IMR-90 (cell line): ENCODE data around the gene TFB2M.

Source experiments
- BHLHE40 ChIP-seq: fragments of 150-350 bp; IDR thresholded peaks from 2 replicates; pipeline ENCODE4 v1.6.1; 2016; ENCODE audit warnings: mild to moderate bottlenecking, low read depth, low read length
- CEBPB ChIP-seq: IDR thresholded peaks from 2 replicates; pipeline ENCODE4 v1.6.1; 2012; ENCODE audit warnings: low read depth, low read length, improper control_type of control experiment
- CHD1 ChIP-seq: IDR thresholded peaks from 2 replicates; pipeline ENCODE4 v1.6.1; 2012; ENCODE audit warnings: low read depth, low read length, improper control_type of control experiment
- FOS ChIP-seq: fragments of 150-350 bp; IDR thresholded peaks from 2 replicates; pipeline ENCODE4 v1.6.1; 2016; ENCODE audit warnings: low read depth, low read length
- MXI1 ChIP-seq: IDR thresholded peaks from 2 replicates; pipeline ENCODE4 v1.6.1; 2012; ENCODE audit warnings: low read depth, mild to moderate bottlenecking, low read length, moderate library complexity, borderline replicate concordance
- NFE2L2 ChIP-seq: fragments of 150-350 bp; IDR thresholded peaks from 2 replicates; pipeline ENCODE4 v1.6.1; 2016; ENCODE audit warnings: low read depth, mild to moderate bottlenecking, low read length
- POLR2A ChIP-seq: IDR thresholded peaks from 2 replicates; pipeline ENCODE4 v1.6.1; 2012; ENCODE audit warnings: mild to moderate bottlenecking, low read depth, low read length
- TF ChIP-seq, protein P1 (sequence below): conservative IDR thresholded peaks from 2 replicates; pipeline ENCODE4 v1.5.1; 2012; ENCODE audit warnings: mild to moderate bottlenecking, low read depth, low read length, improper control_type of control experiment
- TF ChIP-seq, protein P2 (sequence below): fragments of 150-350 bp; IDR thresholded peaks from 2 replicates; pipeline ENCODE4 v1.6.1; 2017; ENCODE audit warnings: mild to moderate bottlenecking, antibody characterized with exemption, low read length, low read depth

DNA sequence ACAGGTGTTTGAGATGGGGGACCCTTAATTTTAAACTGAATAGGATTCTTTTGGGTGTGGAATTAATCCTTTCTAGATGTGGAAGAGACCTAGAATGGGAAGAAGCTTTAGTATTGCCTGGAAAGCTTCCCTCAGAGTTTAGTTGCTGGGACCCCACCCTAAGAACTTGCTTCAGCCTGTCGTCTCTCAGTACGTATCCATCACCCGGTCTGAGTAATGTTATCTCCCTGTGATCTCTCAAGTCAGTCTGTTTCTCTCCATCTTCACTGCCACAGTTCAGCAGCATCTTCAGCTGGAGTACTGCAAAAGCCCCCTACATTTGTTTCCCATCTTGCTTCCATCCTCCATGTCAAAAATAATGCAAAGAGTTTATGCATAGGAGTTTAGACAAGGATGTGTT, 29.1 kb upstream of the TFB2M start:
- TF ChIP-seq, protein P1, sequence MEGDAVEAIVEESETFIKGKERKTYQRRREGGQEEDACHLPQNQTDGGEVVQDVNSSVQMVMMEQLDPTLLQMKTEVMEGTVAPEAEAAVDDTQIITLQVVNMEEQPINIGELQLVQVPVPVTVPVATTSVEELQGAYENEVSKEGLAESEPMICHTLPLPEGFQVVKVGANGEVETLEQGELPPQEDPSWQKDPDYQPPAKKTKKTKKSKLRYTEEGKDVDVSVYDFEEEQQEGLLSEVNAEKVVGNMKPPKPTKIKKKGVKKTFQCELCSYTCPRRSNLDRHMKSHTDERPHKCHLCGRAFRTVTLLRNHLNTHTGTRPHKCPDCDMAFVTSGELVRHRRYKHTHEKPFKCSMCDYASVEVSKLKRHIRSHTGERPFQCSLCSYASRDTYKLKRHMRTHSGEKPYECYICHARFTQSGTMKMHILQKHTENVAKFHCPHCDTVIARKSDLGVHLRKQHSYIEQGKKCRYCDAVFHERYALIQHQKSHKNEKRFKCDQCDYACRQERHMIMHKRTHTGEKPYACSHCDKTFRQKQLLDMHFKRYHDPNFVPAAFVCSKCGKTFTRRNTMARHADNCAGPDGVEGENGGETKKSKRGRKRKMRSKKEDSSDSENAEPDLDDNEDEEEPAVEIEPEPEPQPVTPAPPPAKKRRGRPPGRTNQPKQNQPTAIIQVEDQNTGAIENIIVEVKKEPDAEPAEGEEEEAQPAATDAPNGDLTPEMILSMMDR = no peak
- TF ChIP-seq CEBPB (no peak), MXI1 (no peak), BHLHE40 (no peak), NFE2L2 (no peak), CHD1 (no peak), POLR2A (no peak), FOS (no peak)
- TF ChIP-seq, protein P2, sequence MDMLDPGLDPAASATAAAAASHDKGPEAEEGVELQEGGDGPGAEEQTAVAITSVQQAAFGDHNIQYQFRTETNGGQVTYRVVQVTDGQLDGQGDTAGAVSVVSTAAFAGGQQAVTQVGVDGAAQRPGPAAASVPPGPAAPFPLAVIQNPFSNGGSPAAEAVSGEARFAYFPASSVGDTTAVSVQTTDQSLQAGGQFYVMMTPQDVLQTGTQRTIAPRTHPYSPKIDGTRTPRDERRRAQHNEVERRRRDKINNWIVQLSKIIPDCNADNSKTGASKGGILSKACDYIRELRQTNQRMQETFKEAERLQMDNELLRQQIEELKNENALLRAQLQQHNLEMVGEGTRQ = no peak
